Fibroblast of pulmonary artery (primary cell): ENCODE data around the gene S100A7.

Experiments
- DNase-seq: peaks from one replicate; pipeline ENCODE4 v3.0.0-alpha.2; 2010; ENCODE audit warnings: low read depth
- H3K4me3 ChIP-seq: replicated peaks from 2 replicates; pipeline ENCODE4 v1.5.1; 2011; ENCODE audit warnings: low read depth, mild to moderate bottlenecking, control low read depth, low read length, moderate library complexity
- CTCF ChIP-seq: IDR thresholded peaks from 2 replicates; pipeline ENCODE4 v1.5.1; 2011; ENCODE audit warnings: mild to moderate bottlenecking, control low read depth, low read length, inconsistent platforms; ENCODE audit errors: missing control alignments

The S100A7 gene

GRCh38 chr1:153503766-153504165 is 43.3 kb upstream of the S100A7 start:
- DNase-seq: no peak

GRCh38 chr1:153498746-153499145 is 38.3 kb upstream of the S100A7 start:
- peak; percentile 57 for DNase-seq
- H3K4me3 ChIP-seq: no peak overlapping the region
- no peak for TF ChIP-seq CTCF

More at GRCh38 chr1:153503766-153504165, 43.3 kb upstream of the S100A7 start:
- no peak overlapping the region for H3K4me3 ChIP-seq
- no peak for TF ChIP-seq CTCF

GRCh38 chr1:153495536-153495935 is 35.1 kb upstream of the S100A7 start:
- TF ChIP-seq CTCF: no peak
- H3K4me3 ChIP-seq: no peak overlapping the region
- DNase-seq: no peak

DNA sequence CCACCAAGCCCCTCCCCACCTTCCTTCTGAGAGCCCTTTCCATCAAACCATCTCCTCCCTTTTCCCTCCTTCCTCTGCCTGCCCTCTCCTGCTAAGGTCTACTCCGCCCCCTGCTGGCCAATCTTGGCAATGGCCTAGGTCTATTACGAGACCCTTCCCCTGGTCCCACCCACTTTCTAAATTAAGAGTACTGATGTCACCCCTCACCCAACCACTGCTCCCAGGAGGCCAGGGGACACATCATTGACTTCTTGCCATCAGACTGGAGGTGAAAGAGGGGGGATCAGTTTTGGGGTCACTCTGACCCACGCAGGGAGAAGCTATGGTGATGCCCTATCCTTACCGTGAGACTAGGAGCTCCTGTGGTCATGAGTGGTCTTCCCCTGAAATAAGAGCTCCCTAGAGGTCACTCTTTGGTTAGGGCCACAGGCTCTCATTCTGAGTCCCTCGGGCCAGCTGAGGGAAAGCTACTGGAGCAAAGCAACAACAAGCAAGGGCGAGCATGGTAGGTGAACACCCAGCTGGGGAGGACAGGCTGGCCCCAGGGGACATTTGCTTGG is 34.6 kb upstream of the S100A7 start:
- peak; percentile 98 for TF ChIP-seq CTCF
- no peak overlapping the region for H3K4me3 ChIP-seq
- peak; percentile 71 for DNase-seq

- no peak for TF ChIP-seq CTCF
- no peak for DNase-seq
- H3K4me3 ChIP-seq: no peak overlapping the region
Observed at GRCh38 chr1:153493343-153493960, 33.0 kb upstream of the S100A7 start.

DNA sequence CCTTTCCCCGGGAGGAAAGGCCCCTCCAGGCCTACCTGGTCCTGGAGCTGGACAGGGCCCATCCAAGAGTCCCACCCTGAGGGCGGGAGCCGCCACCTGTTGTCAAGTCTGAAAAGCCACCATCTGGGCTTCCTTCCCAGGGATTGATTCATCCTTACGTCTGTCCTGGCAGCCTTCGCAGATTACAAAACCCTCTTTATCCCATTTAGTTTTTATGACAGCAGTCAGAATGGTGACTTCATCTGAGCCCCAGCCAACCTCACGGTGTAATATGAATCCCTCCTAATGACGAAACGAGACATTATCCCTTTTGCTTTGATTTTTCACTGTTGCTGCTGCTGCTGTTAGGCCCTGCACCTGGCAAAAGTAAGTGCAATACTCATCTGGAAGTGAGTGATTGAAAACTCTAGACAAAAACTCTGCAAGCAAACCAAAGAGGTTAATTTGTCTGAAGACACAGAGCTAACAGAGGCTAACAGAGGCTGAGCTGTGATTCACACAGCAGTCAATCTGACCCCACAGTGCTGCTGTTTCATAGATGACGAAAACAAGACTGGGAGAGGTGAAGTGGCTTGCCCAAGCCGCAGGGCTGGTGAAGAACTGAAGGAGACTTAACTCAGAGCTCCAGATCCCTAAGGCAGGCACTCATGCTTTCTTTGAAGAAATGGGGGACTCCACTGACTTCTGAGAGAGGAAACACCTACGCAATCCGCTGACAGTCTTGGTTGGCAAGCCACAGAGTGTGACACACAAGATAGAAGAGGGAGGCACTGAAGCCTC is 30.0 kb upstream of the S100A7 start:
- peak; percentile 96 for DNase-seq
- no peak overlapping the region for H3K4me3 ChIP-seq
- no peak for TF ChIP-seq CTCF
